GM19328 (cell line): ENCODE measurements around the gene CTCF.

Experiments used
- ATAC-seq: cut with Tn5 transposase; IDR thresholded peaks from one replicate; pipeline ENCODE4 v1.9.1; 2021; ENCODE audit warnings: mild to moderate bottlenecking, moderate library complexity; ENCODE audit not compliant: unreplicated experiment

The CTCF gene

GRCh38 chr16:67651039-67651438, 88.7 kb downstream of the CTCF start:
- no peak for ATAC-seq

- ATAC-seq: no peak
These were observed 89.5 kb downstream of the CTCF start for GRCh38 chr16:67651847-67652246.

DNA sequence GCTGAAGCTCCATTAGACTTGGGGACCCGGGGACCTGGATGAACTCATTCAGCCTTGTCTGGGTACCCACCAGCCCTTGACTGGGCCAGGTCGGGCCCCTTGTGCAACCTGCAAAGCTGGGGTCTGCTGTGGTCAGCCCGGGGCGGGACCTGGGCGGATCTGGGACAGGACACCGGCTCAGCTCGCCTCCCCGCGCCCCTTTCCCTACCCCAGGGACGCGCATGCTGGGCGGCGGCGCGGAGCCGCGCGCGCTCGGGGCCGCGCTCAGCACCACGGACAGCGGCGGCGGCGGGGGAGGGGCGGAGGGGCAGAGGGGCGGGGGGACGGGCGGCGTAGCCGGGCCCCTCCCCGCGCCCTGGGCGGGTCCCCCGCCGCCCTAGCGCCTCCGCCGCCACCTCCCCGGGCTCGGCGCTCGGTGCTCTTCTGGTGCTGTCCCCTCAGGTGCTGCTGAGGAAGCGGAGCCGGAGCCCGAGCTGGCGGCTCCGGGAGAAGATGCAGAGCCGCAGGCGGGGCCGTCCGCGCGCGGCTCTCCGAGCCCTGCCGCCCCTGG, 90.3 kb downstream of the CTCF start:
- ATAC-seq: no peak

GRCh38 chr16:67653128-67653788, 90.9 kb downstream of the CTCF start:
- no peak for ATAC-seq

GRCh38 chr16:67653789-67654402, 91.6 kb downstream of the CTCF start:
- no peak for ATAC-seq

- ATAC-seq: no peak
These were observed 92.1 kb downstream of the CTCF start for GRCh38 chr16:67654403-67654911.

- no peak for ATAC-seq
These were observed 93.0 kb downstream of the CTCF start for GRCh38 chr16:67655363-67655762.

DNA sequence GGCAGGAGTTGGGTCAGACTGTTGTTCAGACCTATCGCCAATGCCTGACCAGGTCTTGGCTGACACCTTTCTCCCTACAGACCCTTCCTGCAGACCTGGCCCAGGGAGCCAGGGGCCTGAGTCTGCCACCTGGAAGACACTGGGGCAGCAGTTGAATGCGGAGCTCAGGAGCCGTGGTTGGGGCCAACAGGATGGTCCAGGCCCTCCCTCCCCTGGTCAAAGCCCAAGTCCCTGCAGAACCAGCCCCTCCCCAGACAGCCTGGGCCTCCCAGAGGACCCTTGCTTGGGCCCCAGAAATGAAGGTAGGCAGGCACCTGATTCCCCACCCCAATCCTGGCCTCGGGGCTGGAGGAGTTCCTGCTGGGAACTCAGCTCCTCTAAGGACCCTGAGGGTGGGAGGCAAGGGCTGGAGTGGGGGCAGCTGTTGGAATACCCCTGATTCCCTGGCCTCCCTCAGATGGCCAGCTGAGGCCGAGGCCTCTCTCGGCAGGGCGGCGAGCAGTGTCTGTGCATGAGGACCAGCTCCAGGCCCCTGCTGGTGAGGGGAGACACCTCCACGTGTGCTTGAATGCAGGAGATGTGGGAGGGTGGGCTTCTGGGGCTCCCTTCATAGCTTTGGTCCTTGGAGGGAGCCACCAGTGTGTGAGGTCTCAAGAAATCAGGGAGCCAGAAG, 94.2 kb downstream of the CTCF start:
- no peak for ATAC-seq

- no peak for ATAC-seq
These were observed 94.8 kb downstream of the CTCF start for GRCh38 chr16:67657017-67657608.

GRCh38 chr16:67657751-67658518, 95.6 kb downstream of the CTCF start:
- no peak for ATAC-seq

DNA sequence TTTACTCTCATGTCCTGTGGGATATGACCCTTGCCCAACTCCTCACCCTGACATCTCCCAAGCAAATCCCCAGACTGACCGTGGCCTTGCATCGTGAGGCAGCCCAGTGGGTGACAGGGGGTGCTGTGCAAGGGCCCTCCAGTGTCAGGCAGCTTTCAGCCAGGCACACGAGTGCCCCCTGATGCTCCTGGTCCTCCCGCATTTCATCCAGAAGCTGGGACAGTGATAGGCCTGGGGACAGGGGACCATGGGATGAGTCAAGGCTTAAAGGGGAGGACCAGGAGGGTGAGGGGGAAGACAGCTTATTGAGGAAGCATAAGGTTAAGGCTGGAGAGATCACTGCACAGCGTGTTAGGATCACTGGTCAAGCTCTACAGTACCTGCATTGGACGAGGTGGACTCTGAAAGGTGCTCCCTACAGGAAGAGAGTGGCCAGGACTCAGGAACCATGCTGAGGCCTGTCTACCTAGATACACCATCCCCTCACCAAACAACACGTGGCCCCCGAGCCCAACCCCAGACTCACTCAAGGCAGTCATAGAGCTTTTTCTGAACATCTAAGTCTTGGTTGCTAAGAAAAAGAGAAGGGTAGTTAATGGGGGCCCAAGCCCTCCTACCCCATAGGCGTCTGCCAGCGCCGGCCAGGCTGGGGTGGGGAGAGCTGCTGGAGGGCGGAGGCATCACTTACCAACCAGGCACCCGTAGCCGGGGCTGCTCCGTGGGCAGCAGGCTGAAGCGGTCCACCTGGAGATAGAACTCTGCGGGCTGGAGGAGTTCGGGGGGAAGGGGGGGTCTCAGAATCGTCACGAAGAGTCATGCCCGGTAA, 96.7 kb downstream of the CTCF start:
- no peak for ATAC-seq

GRCh38 chr16:67659675-67660563, 97.6 kb downstream of the CTCF start, which contains the start of gene ACD:
Gene ACD, minus strand, starts transcription at chr16:67660260. Its CDS starts 40 bp downstream, at chr16:67660220.
- ATAC-seq: peak; percentile 56

- peak; percentile 69 for ATAC-seq
These were observed 98.3 kb downstream of the CTCF start, which contains the start of gene PARD6A for GRCh38 chr16:67660564-67661028. Gene PARD6A, plus strand, starts transcription at chr16:67660960. Its CDS starts 79 bp downstream, at chr16:67661039.

DNA sequence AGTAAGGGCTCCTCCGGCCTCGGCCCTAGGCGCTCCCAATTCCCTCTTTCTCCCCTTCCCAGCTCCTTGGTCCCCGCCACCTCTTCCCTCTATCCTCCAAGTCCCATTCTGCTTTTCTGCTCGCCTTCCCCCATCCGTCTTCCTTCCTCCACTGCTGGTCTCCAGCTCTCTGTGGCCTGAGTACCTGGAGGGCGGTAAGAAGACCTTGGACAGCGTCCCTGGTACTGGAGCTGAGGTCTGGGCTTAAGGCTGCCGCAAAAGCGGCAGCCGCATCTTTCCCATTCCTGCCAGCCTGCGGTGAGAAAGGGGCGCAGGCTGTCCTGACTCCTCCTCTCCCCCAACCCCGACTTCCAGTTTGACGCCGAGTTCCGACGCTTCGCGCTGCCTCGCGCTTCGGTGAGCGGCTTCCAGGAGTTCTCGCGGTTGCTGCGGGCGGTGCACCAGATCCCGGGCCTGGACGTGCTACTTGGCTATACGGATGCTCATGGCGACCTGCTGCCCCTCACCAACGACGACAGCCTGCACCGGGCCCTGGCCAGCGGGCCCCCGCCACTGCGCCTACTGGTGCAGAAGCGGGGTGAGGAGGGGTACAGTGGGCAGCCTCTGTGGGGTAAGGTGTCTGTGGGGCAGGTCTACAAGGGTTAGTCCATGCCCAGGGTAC, 98.9 kb downstream of the CTCF start:
- no peak for ATAC-seq

DNA sequence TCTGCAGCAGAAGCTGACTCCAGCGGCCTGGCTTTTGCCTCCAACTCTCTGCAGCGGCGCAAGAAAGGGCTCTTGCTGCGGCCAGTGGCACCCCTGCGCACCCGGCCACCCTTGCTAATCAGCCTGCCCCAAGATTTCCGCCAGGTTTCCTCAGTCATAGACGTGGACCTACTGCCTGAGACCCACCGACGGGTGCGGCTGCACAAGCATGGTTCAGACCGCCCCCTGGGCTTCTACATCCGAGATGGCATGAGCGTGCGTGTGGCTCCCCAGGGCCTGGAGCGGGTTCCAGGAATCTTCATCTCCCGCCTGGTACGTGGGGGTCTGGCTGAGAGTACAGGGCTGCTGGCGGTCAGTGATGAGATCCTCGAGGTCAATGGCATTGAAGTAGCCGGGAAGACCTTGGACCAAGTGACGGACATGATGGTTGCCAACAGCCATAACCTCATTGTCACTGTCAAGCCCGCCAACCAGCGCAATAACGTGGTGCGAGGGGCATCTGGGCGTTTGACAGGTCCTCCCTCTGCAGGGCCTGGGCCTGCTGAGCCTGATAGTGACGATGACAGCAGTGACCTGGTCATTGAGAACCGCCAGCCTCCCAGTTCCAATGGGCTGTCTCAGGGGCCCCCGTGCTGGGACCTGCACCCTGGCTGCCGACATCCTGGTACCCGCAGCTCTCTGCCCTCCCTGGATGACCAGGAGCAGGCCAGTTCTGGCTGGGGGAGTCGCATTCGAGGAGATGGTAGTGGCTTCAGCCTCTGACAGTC, 99.7 kb downstream of the CTCF start:
- no peak for ATAC-seq

GRCh38 chr16:67662653-67663010, 100.3 kb downstream of the CTCF start:
- no peak for ATAC-seq
